Measurements from ENCODE around the gene SNAP91. TPM values are rescaled to one million over a fixed set of nuclear protein-coding genes. Genes with fewer than 3 reads are reported as not detected.

The SNAP91 gene
- total RNA-seq, 1 experiment from 2014 or later = not detected

DNA sequence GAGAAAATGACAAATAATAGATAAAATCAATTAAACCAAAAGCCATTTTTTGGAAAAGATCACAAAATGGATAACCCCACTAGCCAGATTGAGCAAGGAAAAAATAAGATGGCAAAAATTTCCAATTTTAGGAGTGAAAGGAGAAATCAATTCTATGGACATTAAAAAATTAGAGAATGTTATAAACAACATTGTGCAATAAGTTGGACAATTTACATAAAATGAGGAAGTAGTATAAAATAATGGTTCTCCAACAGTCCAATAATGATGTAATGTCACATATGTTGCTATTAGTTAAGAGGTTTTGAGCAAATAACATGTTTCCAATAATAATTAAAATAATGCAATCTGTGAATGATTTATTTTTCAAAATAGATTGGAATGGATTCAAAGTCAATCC is 3.1 kb upstream of the SNAP91 start:
- Mint-ChIP-seq H3K4me3 (ENCODE audit: unreplicated experiment) (no peak overlapping the region), H3K36me3 (ENCODE audit: insufficient read depth, unreplicated experiment) (no peaks in the 10 kb centered on the region), H3K4me1 (ENCODE audit: low read depth, unreplicated experiment) (no peaks in the 10 kb centered on the region), H3K27ac (ENCODE audit: unreplicated experiment) (no peak overlapping the region), H3K27me3 (ENCODE audit: insufficient read depth, unreplicated experiment) (peaks cover 3% of the 10 kb centered on the region), H3K9me3 (ENCODE audit: unreplicated experiment) (peaks cover 17% of the 10 kb centered on the region)
- Histone ChIP-seq H3K4me3 (ENCODE audit: low read depth, low read length) (no peak overlapping the region), H3K27me3 (replicated peaks; ENCODE audit: control insufficient read depth, insufficient read depth, low read length) (no peaks in the 10 kb centered on the region), H3K36me3 (ENCODE audit: control insufficient read depth, insufficient read depth, low read length) (no peaks in the 10 kb centered on the region), H3K4me1 (no peaks in the 10 kb centered on the region), H3K9me3 (no peaks in the 10 kb centered on the region)
- DNase-seq = no peak
- TF ChIP-seq, protein P1, sequence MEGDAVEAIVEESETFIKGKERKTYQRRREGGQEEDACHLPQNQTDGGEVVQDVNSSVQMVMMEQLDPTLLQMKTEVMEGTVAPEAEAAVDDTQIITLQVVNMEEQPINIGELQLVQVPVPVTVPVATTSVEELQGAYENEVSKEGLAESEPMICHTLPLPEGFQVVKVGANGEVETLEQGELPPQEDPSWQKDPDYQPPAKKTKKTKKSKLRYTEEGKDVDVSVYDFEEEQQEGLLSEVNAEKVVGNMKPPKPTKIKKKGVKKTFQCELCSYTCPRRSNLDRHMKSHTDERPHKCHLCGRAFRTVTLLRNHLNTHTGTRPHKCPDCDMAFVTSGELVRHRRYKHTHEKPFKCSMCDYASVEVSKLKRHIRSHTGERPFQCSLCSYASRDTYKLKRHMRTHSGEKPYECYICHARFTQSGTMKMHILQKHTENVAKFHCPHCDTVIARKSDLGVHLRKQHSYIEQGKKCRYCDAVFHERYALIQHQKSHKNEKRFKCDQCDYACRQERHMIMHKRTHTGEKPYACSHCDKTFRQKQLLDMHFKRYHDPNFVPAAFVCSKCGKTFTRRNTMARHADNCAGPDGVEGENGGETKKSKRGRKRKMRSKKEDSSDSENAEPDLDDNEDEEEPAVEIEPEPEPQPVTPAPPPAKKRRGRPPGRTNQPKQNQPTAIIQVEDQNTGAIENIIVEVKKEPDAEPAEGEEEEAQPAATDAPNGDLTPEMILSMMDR (IDR thresholded peaks at IDR 0.05; ENCODE audit: insufficient read depth in 1 of 2, low read depth in 1 of 2, low read length in 1 of 2, severe bottlenecking in 1 of 2, unreplicated experiment in 1 of 2) = no peak
- intact Hi-C loops (cut with micrococcal nuclease; ENCODE audit: unreplicated experiment) = no loop called here
- POLR2A ChIA-PET = no interaction called here
- CTCF ChIA-PET = no interaction called here
- BruUV-seq (replicated peaks) = no TSS peak

DNA sequence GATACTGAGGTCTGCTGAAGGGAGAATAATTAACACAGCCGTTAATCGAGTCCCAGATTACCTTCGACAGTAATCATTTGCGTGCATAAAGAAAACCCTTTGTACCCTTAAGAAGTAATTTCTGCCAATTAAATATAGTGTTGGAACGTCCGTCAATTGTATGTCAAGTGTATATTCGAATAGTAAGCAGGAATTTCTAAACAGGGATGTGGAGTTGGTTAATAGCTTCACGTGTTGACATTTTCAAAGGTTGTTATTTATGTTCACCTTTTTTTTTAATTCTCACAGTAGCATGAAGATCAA is 798 bp upstream of the SNAP91 start:
- intact Hi-C loops (cut with micrococcal nuclease; ENCODE audit: unreplicated experiment) = no loop called here
- POLR2A ChIA-PET = no interaction called here
- Histone ChIP-seq H3K4me1 (no peaks in the 10 kb centered on the region), H3K36me3 (ENCODE audit: control insufficient read depth, insufficient read depth, low read length) (no peaks in the 10 kb centered on the region), H3K4me3 (ENCODE audit: low read depth, low read length) (no peak overlapping the region), H3K9me3 (no peaks in the 10 kb centered on the region), H3K27me3 (replicated peaks; ENCODE audit: control insufficient read depth, insufficient read depth, low read length) (no peaks in the 10 kb centered on the region)
- BruUV-seq (replicated peaks) = no TSS peak
- H3K27ac Mint-ChIP-seq (ENCODE audit: unreplicated experiment) = no peak overlapping the region
- H3K36me3 Mint-ChIP-seq (ENCODE audit: insufficient read depth, unreplicated experiment) = no peaks in the 10 kb centered on the region
- H3K4me3 Mint-ChIP-seq (ENCODE audit: unreplicated experiment) = no peak overlapping the region
- CTCF ChIA-PET = no interaction called here
- TF ChIP-seq, protein P1 (IDR thresholded peaks at IDR 0.05; ENCODE audit: insufficient read depth in 1 of 2, low read depth in 1 of 2, low read length in 1 of 2, severe bottlenecking in 1 of 2, unreplicated experiment in 1 of 2) = no peak
- peaks cover 4% of the 10 kb centered on the region for H3K27me3 Mint-ChIP-seq (ENCODE audit: insufficient read depth, unreplicated experiment)
- peaks cover 17% of the 10 kb centered on the region for H3K9me3 Mint-ChIP-seq (ENCODE audit: unreplicated experiment)
- no peaks in the 10 kb centered on the region for H3K4me1 Mint-ChIP-seq (ENCODE audit: low read depth, unreplicated experiment)
- no peak for DNase-seq

DNA sequence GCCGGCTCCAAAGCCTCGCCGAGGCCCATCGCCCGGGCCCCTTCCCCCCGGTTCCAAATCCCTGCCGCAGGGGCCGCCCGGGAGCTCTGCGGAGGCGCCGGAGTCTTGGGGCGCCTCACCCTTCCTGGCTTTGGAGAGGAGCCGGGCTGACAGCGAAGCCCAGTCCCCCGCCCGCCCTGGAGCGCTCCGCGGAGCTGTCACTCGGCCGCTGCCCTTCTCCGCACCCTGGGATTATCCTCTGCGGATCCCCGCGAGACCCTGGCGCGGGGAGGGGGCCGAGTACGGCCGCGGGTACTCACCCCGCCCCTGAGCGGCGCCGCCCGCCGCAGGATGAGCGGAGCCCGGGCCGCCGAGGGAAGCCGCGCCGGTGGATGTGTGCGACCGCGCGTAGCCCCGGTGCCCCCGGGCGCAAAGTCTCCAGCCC is 343 bp downstream of the SNAP91 start:
- no peak overlapping the region for H3K4me3 ChIP-seq (ENCODE audit: low read depth, low read length)
- H3K36me3 ChIP-seq (ENCODE audit: control insufficient read depth, insufficient read depth, low read length) = no peaks in the 10 kb centered on the region
- H3K27ac Mint-ChIP-seq (ENCODE audit: unreplicated experiment) = no peak overlapping the region
- no TSS peak for BruUV-seq (replicated peaks)
- ChIA-PET CTCF (no interaction called here), POLR2A (no interaction called here)
- no peak for DNase-seq
- H3K36me3 Mint-ChIP-seq (ENCODE audit: insufficient read depth, unreplicated experiment) = no peaks in the 10 kb centered on the region
- TF ChIP-seq, protein P1 (IDR thresholded peaks at IDR 0.05; ENCODE audit: insufficient read depth in 1 of 2, low read depth in 1 of 2, low read length in 1 of 2, severe bottlenecking in 1 of 2, unreplicated experiment in 1 of 2) = no peak
- H3K27me3 ChIP-seq (replicated peaks; ENCODE audit: control insufficient read depth, insufficient read depth, low read length) = no peaks in the 10 kb centered on the region
- intact Hi-C loops (cut with micrococcal nuclease; ENCODE audit: unreplicated experiment) = no loop called here
- H3K4me1 ChIP-seq = no peaks in the 10 kb centered on the region
- no peaks in the 10 kb centered on the region for H3K4me1 Mint-ChIP-seq (ENCODE audit: low read depth, unreplicated experiment)
- no peaks in the 10 kb centered on the region for H3K9me3 ChIP-seq
- peaks cover 6% of the 10 kb centered on the region for H3K27me3 Mint-ChIP-seq (ENCODE audit: insufficient read depth, unreplicated experiment)
- no peak overlapping the region for H3K4me3 Mint-ChIP-seq (ENCODE audit: unreplicated experiment)
- H3K9me3 Mint-ChIP-seq (ENCODE audit: unreplicated experiment) = peaks cover 17% of the 10 kb centered on the region
